Stimulated activated naive B cell treated with anti-CD40 and anti-IgM and Interleukin-4, amounts not matched to agents 10 μg/mL and 1 μg/mL and 100 μg/mL, for 72 hours (primary cell): ENCODE results near the gene MRPS31.
"Not testable (repeated sequence)": the region's sequence is repeated elsewhere in the genome, so short reads cannot be mapped to it uniquely, and the experiment has no call there.

Experiments
- ATAC-seq, 2 donors: fragments of 150-1000 bp; cut with Tn5 transposase; replicated peaks; 2 replicates each; pipeline ENCODE4 v1.10.0; 2021; ENCODE audit warnings: moderate library complexity in 1 of 2
- DNase-seq: peaks from one replicate; pipeline ENCODE4 v3.0.0; 2021
- H3K27ac Mint-ChIP-seq: one replicate; pipeline ENCODE4 v1.8.0; 2022; ENCODE audit warnings: mild to moderate bottlenecking, mixed read lengths
- H3K27me3 Mint-ChIP-seq, 2 donors: one replicate each; pipeline ENCODE4 v1.8.0; 2022; ENCODE audit warnings: mixed read lengths in 2 of 2
- H3K36me3 Mint-ChIP-seq, 2 donors: one replicate each; pipeline ENCODE4 v1.8.0; 2022; ENCODE audit warnings: mixed read lengths in 2 of 2, mild to moderate bottlenecking in 1 of 2
- H3K4me1 Mint-ChIP-seq, 2 donors: one replicate each; pipeline ENCODE4 v1.8.0; 2022; ENCODE audit warnings: mixed read lengths in 2 of 2, mild to moderate bottlenecking in 1 of 2
- H3K4me3 Mint-ChIP-seq, 2 donors: one replicate each; pipeline ENCODE4 v1.8.0; 2022; ENCODE audit warnings: mild to moderate bottlenecking in 2 of 2, mixed read lengths in 2 of 2, moderate library complexity in 1 of 2
- H3K9me3 Mint-ChIP-seq, 2 donors: one replicate each; pipeline ENCODE4 v1.8.0; 2022; ENCODE audit warnings: mixed read lengths in 2 of 2, mild to moderate bottlenecking in 1 of 2

MRPS31 gene

GRCh38 chr13:40758811-40759210, 12.2 kb downstream of the MRPS31 start:
- no peak overlapping the region for H3K27ac Mint-ChIP-seq
- no peak for DNase-seq
- H3K4me1 Mint-ChIP-seq = peaks cover 0 to 8% of the 10 kb centered on the region in 2 donors
- no peak overlapping the region for H3K4me3 Mint-ChIP-seq
- no peaks in the 10 kb centered on the region for H3K9me3 Mint-ChIP-seq
- H3K36me3 Mint-ChIP-seq = peaks cover 29 to 34% of the 10 kb centered on the region in 2 donors
- no peak for ATAC-seq
- no peaks in the 10 kb centered on the region for H3K27me3 Mint-ChIP-seq

- DNase-seq = no peak
- peaks cover 0 to 1% of the 10 kb centered on the region in 2 donors for H3K4me1 Mint-ChIP-seq
- H3K9me3 Mint-ChIP-seq = no peaks in the 10 kb centered on the region
- no peak overlapping the region for H3K4me3 Mint-ChIP-seq
- H3K27me3 Mint-ChIP-seq = no peaks in the 10 kb centered on the region
- ATAC-seq = no peak
- H3K36me3 Mint-ChIP-seq = peaks cover 19 to 32% of the 10 kb centered on the region in 2 donors
- H3K27ac Mint-ChIP-seq = no peak overlapping the region
Observed at GRCh38 chr13:40756042-40756441, 14.9 kb downstream of the MRPS31 start.

- H3K9me3 Mint-ChIP-seq = no peaks in the 10 kb centered on the region
- peaks cover 22 to 32% of the 10 kb centered on the region in 2 donors for H3K36me3 Mint-ChIP-seq
Observed at GRCh38 chr13:40755082-40755700, 15.8 kb downstream of the MRPS31 start.

GRCh38 chr13:40749327-40749726, 21.7 kb downstream of the MRPS31 start:
- Mint-ChIP-seq H3K27me3 (no peaks in the 10 kb centered on the region), H3K4me1 (no peaks in the 10 kb centered on the region), H3K36me3 (peaks cover 15 to 24% of the 10 kb centered on the region in 2 donors), H3K4me3 (no peak overlapping the region), H3K27ac (no peak overlapping the region), H3K9me3 (peaks cover 0 to 1% of the 10 kb centered on the region in 2 donors)
- DNase-seq (no peak), ATAC-seq (no peak)

More at GRCh38 chr13:40755082-40755700, 15.8 kb downstream of the MRPS31 start:
- no peak for DNase-seq
- H3K27ac Mint-ChIP-seq = no peak overlapping the region
- H3K4me1 Mint-ChIP-seq = peaks cover 0 to 1% of the 10 kb centered on the region in 2 donors
- no peak for ATAC-seq
- H3K4me3 Mint-ChIP-seq = no peak overlapping the region
- H3K27me3 Mint-ChIP-seq = no peaks in the 10 kb centered on the region

GRCh38 chr13:40735232-40735548, 35.8 kb downstream of the MRPS31 start:
- not testable (repeated sequence) for ATAC-seq, DNase-seq, H3K27ac Mint-ChIP-seq, H3K27me3 Mint-ChIP-seq, H3K9me3 Mint-ChIP-seq, H3K4me3 Mint-ChIP-seq, H3K4me1 Mint-ChIP-seq
- H3K36me3 Mint-ChIP-seq = peaks cover 31 to 33% of the 10 kb centered on the region in 2 donors

GRCh38 chr13:40734536-40735231, 36.3 kb downstream of the MRPS31 start:
- not testable (repeated sequence) for DNase-seq, H3K9me3 Mint-ChIP-seq, H3K27me3 Mint-ChIP-seq, H3K4me1 Mint-ChIP-seq, H3K4me3 Mint-ChIP-seq, H3K27ac Mint-ChIP-seq, ATAC-seq
- peaks cover 33% of the 10 kb centered on the region in 2 donors for H3K36me3 Mint-ChIP-seq

GRCh38 chr13:40732658-40733057, 38.3 kb downstream of the MRPS31 start:
- H3K9me3 Mint-ChIP-seq = no peaks in the 10 kb centered on the region
- DNase-seq (no peak), ATAC-seq (no peak)
- no peak overlapping the region for H3K27ac Mint-ChIP-seq
- no peak overlapping the region for H3K4me3 Mint-ChIP-seq
- peaks cover 34 to 35% of the 10 kb centered on the region in 2 donors for H3K36me3 Mint-ChIP-seq
- H3K27me3 Mint-ChIP-seq = no peaks in the 10 kb centered on the region
- H3K4me1 Mint-ChIP-seq = peaks cover 2 to 5% of the 10 kb centered on the region in 2 donors

GRCh38 chr13:40728595-40728994, 42.4 kb downstream of the MRPS31 start:
- Mint-ChIP-seq H3K27me3 (no peaks in the 10 kb centered on the region), H3K9me3 (no peaks in the 10 kb centered on the region), H3K36me3 (peaks cover 28 to 33% of the 10 kb centered on the region in 2 donors), H3K4me3 (no peak overlapping the region), H3K4me1 (peaks cover 0 to 5% of the 10 kb centered on the region in 2 donors), H3K27ac (no peak overlapping the region)
- ATAC-seq (no peak), DNase-seq (no peak)

GRCh38 chr13:40714433-40714832, 56.6 kb downstream of the MRPS31 start:
- H3K36me3 Mint-ChIP-seq = peaks cover 45 to 65% of the 10 kb centered on the region in 2 donors
- DNase-seq, H3K27me3 Mint-ChIP-seq: not testable (repeated sequence)

GRCh38 chr13:40706439-40706838, 64.6 kb downstream of the MRPS31 start:
- peaks cover 8 to 23% of the 10 kb centered on the region in 2 donors for H3K36me3 Mint-ChIP-seq
- H3K4me1 Mint-ChIP-seq = peaks cover 4 to 8% of the 10 kb centered on the region in 2 donors
- H3K4me3 Mint-ChIP-seq = no peak overlapping the region
- no peak overlapping the region for H3K27ac Mint-ChIP-seq
- peak in 1 of 2 donors; percentile 49 for ATAC-seq
- H3K27me3 Mint-ChIP-seq = no peaks in the 10 kb centered on the region
- H3K9me3 Mint-ChIP-seq = peaks cover 31 to 40% of the 10 kb centered on the region in 2 donors
- no peak for DNase-seq

More at GRCh38 chr13:40714433-40714832, 56.6 kb downstream of the MRPS31 start:
- H3K4me3 Mint-ChIP-seq, H3K4me1 Mint-ChIP-seq, H3K27ac Mint-ChIP-seq, ATAC-seq: not testable (repeated sequence)
- H3K9me3 Mint-ChIP-seq = peaks cover 16 to 22% of the 10 kb centered on the region in 2 donors

GRCh38 chr13:40697711-40698110, 73.3 kb downstream of the MRPS31 start:
- Mint-ChIP-seq H3K4me1 (peaks cover 3 to 5% of the 10 kb centered on the region in 2 donors), H3K36me3 (peaks cover 4% of the 10 kb centered on the region in 2 donors)
- ATAC-seq = peak; percentile 48 to 66

GRCh38 chr13:40694426-40694825, 76.6 kb downstream of the MRPS31 start:
- H3K9me3 Mint-ChIP-seq = no peaks in the 10 kb centered on the region
- no peak overlapping the region for H3K4me3 Mint-ChIP-seq
- DNase-seq (no peak), ATAC-seq (no peak)
- no peaks in the 10 kb centered on the region for H3K27me3 Mint-ChIP-seq
- H3K4me1 Mint-ChIP-seq = peaks cover 3 to 9% of the 10 kb centered on the region in 2 donors
- peaks cover 4 to 5% of the 10 kb centered on the region in 2 donors for H3K36me3 Mint-ChIP-seq
- H3K27ac Mint-ChIP-seq = no peak overlapping the region

More at GRCh38 chr13:40697711-40698110, 73.3 kb downstream of the MRPS31 start:
- H3K27ac Mint-ChIP-seq = no peak overlapping the region
- H3K27me3 Mint-ChIP-seq = no peaks in the 10 kb centered on the region
- no peaks in the 10 kb centered on the region for H3K9me3 Mint-ChIP-seq
- H3K4me3 Mint-ChIP-seq = no peak overlapping the region
- DNase-seq = no peak

- ATAC-seq (peak in 1 of 2 donors; percentile 41), DNase-seq (no peak)
- Mint-ChIP-seq H3K36me3 (peaks cover 0 to 1% of the 10 kb centered on the region in 2 donors), H3K27ac (no peak overlapping the region), H3K27me3 (no peaks in the 10 kb centered on the region), H3K9me3 (no peaks in the 10 kb centered on the region), H3K4me3 (no peak overlapping the region), H3K4me1 (peaks cover 0 to 5% of the 10 kb centered on the region in 2 donors)
Observed at GRCh38 chr13:40692946-40693345, 78.0 kb downstream of the MRPS31 start.

GRCh38 chr13:40688781-40689180, 82.2 kb downstream of the MRPS31 start:
- Mint-ChIP-seq H3K36me3 (peaks cover 0 to 1% of the 10 kb centered on the region in 2 donors), H3K27ac (no peak overlapping the region)
- no peak for ATAC-seq

More at GRCh38 chr13:40688781-40689180, 82.2 kb downstream of the MRPS31 start:
- H3K27me3 Mint-ChIP-seq = no peaks in the 10 kb centered on the region
- H3K4me1 Mint-ChIP-seq = peaks cover 0 to 4% of the 10 kb centered on the region in 2 donors
- DNase-seq = no peak
- no peaks in the 10 kb centered on the region for H3K9me3 Mint-ChIP-seq
- no peak overlapping the region for H3K4me3 Mint-ChIP-seq
